Suppressor macrophage treated with lipopolysaccharide for 1 hour (primary cell): ENCODE measurements around the gene SGCG.
"Not testable (repeated sequence)": the region's sequence is repeated elsewhere in the genome, so short reads cannot be mapped to it uniquely, and the experiment has no call there.

Experiments
- DNase-seq, 3 donors: peaks; one replicate each; pipeline ENCODE4 v3.0.0-alpha.2; 2020 to 2022

The SGCG gene

DNA sequence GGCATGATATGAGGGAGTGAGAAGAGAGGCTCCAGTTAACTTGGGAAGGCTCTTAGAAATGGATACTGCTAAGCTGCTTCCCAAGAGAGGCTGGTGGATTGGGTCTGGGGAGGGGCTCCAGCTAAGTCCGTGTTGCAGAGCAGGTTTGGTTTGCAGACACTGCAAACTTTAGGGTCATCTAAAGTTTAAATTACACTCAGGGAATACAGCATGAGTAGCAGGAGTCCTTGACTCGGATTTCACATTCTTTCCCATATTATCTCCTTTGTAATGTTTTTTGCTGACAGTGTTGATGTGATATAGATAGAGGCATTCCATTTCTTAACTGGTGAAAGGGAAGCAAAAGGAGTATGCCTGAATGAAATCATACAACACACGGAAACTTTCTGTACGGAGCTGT lies 31.9 kb downstream of the SGCG start:
- DNase-seq = no peak

DNA sequence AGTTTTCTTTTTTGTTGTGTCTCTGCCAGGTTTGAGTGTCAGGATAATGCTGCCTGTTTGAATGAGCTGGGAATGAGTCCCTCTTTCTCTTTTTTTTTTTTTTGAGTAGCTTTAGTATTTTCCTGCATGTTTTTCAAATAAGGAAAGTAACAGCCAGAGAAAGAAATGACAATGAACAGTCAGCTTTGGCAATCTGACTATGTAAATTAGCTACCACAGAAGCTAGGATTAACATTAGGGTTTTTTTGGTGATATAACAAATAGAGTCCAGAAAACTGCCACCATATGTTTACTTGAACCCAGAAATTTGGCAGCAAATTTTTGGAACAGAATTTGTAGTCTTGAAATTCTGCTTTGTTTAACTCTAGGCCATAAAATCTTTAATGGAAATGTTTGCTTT lies 50.5 kb downstream of the SGCG start:
- no peak for DNase-seq

DNA sequence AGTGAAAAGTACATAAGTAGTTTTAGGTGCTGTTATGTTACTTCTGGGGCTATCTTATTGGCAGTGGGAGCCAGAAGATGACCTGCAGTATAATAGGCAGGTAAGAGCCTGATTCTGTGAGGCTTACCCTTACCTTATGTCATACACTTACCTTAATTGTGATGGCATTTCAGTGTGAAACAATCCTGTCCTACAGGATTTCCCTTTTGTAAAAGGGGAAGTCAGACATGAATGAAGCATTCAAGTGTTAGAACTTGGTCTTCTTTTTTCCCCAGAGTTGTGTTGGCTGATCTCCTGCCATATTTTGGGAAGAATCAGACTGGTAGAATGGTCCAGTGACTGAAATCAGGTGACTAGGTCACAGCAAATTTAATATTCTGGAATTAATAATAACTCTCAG lies 55.2 kb downstream of the SGCG start:
- no peak for DNase-seq

DNA sequence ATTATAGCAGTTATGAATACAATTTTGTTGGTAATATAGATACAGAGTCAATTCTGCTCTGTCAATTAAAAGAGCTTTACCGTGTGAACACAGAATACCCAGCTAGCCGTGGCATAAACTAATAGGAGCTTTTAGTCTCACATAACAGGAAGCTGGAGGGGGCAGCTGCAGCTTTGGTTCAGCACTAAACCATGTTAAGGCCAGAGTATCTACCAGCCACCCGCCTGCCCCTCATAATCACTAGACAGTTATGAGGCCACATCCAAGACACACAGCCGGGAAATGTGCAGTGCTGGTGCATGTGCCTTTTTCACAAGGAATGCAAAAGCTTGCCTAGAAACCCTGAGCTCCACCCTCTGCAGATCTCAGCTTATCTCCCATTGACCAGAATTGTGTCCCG lies 62.3 kb downstream of the SGCG start:
- DNase-seq = no peak

DNA sequence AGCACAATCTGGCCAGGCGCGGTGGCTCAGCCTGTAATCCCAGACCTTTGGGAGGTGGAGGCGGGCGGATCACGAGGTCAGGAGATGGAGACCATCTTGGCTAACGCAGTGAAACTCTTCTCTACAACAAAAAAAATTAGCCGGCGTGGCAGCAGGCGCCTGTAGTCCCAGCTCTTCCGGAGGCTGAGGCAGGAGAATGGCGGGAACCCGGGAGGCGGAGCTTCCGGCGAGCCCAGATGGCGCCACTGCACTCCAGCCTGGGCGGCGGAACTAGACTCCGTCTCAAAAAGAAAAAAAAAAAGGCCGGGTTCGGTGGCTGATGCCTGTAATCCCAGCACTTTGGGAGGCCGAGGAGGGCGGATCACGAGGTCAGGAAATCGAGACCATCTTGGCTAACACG lies 67.6 kb downstream of the SGCG start:
- not testable (repeated sequence) for DNase-seq

DNA sequence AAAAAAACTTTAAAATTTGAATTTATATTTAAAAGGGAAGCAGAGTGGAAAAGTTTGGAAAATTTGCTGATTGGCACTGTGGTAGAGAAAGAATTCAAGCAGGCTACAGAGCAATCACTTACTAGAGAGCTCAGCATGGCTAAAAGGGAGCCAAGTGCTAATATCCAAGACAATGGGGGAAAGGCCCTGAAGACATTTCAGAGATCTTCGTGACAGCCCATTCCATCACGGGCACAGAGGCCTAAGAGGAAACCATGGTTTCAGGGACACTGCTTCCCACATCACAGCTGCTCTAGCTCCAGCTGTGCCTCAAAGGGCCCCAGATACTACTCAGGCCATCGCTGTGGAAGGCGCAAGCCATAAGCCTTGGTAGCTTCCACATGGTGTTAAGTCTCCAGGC lies 73.7 kb downstream of the SGCG start:
- DNase-seq = no peak

DNA sequence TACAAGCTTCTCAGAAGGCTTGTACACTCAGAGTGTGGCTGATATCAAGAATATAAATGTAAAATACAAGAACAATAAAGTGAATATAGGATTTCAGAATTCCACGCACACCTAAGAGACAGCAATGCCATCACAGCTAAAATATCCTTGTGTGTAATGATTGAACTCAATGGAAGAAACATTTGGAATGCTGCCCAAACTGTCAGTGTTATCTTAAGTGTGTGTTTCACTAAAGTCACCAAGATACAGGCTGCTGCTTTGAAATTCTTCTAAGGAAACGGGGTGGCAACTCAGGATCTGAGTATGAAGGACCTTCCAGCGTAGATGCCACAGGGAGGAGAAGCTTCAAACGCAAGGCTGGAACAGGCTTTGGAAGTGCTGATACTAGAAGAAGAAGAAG lies 86.8 kb downstream of the SGCG start:
- DNase-seq = no peak

DNA sequence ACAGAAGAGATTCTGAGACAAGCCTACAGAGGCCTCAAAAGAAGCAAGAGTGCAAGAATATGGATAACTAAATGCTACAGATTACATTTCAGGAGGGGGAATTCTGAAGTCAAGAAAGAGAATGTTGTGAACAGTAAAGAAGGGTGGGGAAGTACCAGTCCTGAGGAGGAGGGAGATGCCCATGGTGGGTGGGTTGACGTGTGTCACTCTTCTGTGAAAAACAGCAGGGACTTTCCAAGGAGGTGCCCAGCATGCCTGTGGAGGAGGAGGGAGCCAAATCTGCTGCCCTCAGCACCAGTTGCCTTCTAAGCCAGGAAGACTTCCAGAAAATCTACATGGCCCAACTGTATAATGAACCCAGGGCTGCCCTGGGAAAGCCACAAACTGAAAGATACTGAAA lies 87.7 kb downstream of the SGCG start:
- peak; percentile 15 to 66 (median 60) for DNase-seq

DNA sequence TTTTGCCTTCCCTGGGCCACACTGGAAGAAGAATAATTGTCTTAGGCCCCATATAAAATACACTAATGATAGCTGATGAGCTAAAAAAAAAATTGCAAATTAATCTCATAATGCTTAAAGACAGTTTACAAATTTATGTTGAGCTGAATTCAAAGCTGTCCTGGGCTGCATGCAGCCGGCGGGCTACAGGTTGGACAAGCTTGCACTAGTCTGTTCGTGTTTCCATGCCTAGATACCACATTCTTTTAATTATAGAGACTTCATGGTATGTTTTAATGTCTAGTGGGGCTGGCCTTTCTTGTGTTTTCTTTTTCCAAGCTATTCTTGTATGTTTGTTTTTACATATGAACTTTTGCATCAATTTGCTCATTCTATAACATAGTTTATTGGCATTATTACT lies 90.6 kb downstream of the SGCG start:
- no peak for DNase-seq

DNA sequence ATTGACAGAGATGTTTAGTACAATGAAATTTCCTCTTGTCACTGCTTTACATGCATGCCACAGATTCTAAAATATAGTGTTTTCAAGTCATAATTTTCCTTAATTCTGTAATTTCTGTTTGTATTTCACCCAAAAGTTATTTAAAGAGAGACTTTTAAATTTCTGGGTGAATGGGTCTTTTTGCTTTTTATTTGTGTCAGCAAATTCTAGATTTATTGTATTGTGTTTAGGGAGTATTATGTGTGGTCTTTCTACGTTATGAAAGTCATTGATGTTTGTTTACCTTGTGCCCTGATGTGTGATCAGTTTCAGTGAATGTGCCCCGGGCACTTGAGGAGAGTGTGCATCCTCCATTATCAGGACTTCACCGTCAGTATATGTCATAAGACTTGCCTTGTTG lies 92.7 kb downstream of the SGCG start:
- DNase-seq = no peak

DNA sequence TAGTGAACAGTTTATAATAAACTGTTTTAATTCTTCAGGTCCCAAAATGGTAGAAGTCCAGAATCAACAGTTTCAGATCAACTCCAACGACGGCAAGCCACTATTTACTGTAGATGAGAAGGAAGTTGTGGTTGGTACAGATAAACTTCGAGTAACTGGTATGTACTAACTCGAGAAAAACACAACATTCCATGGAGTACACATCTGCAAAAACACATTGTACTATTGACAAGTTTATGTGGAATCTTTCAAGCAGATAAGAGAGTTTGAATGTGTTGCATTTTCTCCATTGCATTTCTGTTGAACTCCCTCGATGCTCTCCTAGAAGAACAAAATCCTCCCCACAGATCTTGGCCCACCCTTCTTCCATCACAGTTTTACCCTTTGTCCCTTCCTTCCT lies 98.5 kb downstream of the SGCG start:
- no peak for DNase-seq

DNA sequence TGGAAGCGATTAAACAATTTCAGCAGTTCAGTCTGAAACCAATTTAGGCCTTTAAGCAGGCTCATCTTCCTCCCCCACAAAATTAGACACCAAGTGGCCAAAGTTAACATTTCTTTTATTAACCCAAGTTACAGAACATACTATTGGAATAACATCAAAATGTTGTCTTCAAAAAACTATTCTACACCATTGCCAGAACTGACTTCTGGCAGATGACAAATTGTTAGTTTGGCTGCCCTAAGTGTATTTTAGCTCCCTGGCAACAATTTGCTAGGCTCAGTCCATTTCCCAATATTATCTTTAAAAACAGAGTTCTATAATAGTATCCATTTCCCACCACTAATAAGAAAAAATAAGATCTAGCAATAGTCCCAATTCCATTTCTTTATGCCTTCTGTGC lies 107.8 kb downstream of the SGCG start:
- no peak for DNase-seq

DNA sequence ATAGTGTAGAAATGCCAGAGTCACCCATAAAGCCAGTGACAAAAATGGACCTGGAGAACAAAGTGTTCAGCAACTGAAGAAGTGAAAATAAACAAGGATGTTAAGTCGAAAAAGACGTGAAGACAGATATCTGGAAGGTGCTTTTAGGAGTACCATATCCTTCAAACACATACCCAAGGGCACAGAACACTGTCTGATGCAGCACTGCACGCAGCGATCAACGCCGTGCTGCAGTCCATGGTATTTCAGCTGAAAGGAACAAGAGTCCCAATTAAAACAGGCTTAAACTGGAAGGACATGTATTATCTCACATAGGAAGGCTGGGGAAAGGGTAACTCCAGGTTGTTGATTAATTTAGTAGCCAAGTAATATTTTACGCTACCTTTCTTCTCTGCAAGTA lies 108.2 kb downstream of the SGCG start:
- no peak for DNase-seq

DNA sequence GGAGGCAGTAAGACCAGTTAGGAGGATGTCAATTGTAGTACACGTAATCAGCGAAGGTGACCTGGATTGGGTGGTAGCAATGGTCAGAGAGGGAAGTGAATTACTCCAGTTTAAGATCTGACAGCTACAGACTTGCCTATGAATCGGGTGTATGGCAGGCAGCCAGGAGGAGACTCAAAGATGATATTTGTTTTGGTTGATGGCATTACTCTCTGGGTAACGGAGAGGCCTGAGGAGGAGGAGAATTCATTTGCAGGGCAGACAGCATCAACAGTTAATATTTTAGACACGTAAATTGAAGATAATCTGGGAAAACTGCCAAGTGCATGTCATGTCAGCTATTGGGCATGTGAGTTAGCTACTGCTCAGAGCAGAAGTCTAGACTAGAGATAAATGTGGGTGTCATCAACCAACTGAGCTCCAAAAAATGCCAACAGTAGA lies 109.2 kb downstream of the SGCG start:
- DNase-seq = no peak

DNA sequence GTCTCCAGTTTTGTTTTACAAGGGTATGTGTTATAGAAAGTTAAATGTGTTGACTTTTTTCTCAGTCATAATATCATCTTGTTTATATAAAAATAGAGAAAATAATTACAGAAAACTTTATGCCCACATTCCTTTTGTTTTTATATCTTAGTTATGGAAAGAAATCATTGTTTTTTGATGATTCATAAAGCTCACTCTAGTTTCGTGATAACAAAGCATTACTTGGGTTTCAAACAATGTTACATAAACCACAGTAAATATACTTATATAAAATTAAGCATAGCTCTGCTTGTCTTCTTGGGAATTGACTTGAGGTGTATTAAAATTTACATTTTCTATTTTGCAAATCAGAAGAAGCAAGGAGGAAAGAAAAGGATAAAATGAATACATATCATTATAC lies 111.8 kb downstream of the SGCG start:
- no peak for DNase-seq

DNA sequence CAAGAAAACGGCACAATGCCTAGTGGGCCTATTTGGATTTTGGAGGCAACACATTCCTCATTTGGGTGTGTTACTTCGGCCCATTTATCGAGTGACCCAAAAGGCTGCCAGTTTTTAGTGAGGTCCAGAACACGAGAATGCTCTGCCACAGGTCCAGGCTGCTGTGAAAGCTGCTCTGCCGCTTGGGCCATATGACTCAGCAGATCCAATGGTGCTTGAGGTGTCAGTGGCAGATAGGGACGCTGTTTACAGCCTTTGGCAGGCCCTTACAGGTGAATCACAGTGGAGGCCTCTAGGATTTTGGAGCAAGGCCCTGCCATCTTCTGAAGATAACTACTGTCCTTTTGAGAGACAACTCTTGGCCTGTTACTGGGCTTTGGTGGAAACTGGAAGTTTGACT lies 134.1 kb downstream of the SGCG start:
- not testable (repeated sequence) for DNase-seq

DNA sequence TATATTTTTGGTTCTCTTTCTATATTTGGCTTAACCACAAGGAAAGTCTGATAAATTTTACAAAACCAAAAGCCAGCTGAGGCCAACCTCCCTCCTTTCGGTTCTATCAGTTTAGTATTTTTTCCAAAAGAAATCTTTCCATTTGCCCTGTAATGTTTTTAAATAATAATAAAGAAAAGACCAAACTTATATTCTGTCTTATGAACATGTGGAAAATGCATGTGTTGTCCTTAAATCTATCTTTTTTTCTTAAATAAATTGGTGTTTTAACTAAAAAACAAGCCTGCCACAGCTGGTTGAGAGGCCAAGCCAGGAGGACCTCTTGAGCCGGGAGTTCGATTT lies 139.1 kb downstream of the SGCG start:
- no peak for DNase-seq

DNA sequence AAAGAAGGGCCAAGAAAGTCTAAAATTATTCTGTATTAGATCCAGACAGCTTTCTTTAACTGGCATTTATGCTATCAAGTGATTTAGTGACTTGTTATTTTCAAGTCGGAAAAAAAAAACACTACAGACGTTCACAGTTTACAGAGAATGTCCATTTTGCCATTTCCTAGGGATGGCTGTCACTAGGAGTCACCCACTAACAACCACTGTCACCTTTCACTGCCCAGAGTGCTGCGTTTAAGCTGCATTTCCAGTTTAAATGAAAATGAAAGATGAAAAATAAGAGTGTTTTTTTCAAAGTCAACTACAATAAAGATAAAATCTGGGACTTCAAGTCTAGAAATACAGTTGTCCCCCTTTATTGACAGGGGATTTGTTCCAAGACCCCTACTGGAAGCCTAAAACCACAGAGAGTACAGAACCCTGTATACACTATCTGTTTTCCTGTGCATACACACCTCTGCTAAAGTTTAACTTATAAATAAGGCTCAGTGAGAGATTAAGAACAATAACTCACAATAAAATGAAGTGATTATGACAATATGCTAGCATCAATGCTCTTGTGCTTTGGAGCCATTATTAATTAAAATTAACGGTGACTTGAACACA lies 140.3 kb downstream of the SGCG start:
- DNase-seq = no peak

DNA sequence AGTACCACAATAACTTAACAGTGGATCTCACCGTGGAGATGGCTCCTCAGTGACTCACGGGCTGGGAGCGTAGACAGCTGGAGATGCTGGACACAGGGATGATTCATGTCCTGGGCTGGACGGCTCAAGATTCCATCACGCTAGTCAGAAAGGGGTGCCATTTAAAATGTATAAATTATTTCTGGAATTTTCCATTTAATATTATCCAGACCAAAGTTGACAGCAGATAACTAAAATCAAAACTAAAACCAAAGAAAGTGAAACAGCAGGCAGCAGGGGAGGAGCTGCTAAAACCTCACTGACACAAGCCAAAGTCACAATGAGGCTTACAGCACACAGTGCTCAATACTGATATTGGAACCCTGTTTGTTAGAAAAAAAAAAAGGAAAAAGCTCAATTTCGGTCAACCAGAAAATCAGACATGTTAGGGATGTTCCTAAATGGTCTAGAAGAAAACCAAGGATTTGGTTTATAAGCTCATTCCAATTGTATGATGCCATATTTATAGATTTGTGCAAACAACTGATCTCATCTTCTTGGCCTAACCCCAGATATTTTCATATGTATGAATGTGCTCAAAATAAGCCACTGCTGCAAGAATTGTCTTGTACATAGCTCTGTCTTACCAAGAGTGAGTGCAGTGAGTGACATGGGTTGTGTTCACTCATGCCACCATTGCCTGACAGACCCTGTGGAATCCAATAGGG lies 140.9 kb downstream of the SGCG start:
- DNase-seq = no peak

DNA sequence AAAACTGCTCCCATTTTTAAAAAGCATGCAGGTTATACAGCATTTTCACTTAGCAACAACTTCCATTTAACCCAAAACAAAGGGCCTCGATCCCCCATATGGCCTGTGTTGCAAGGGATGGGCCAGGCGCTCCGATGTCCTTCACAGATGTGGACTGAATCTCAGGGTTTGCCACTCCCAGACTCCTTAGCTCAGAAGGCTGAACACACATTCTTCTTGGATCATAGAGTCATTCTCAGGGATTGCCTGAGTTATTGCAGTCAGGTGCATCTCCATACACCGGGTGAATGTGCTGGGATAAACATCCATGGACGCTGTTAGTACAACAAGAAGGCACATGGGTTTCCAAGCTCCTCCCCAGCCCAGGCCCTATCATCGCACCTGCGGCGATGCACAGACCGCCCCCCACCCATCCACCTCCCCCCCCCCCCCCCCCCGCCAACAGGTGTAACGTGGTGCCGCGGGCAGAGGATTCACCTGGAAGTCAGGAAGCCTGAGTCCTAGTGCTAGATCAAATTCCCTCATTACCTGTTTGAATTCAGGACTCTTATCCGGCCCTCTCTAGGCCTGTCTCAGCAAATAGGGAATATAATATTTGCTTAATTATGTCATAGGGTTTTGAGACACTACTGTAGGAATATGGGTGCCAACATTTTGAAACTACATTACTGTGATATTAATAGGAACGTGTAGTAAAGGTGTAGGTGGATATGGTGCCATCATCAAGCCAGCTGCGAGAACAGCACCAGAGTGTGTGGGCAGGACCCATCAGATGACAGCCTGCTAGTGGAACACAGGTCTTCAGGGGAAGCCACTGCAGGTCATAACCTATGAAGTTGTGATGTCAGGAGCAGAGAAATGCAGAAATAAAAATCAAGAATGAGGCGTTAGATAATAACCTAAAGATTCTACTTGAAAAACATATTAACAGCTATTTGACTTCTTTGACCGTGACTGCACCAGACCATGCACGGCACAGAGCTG lies 141.9 kb downstream of the SGCG start:
- DNase-seq = peak; percentile 8 to 28 (median 27)

DNA sequence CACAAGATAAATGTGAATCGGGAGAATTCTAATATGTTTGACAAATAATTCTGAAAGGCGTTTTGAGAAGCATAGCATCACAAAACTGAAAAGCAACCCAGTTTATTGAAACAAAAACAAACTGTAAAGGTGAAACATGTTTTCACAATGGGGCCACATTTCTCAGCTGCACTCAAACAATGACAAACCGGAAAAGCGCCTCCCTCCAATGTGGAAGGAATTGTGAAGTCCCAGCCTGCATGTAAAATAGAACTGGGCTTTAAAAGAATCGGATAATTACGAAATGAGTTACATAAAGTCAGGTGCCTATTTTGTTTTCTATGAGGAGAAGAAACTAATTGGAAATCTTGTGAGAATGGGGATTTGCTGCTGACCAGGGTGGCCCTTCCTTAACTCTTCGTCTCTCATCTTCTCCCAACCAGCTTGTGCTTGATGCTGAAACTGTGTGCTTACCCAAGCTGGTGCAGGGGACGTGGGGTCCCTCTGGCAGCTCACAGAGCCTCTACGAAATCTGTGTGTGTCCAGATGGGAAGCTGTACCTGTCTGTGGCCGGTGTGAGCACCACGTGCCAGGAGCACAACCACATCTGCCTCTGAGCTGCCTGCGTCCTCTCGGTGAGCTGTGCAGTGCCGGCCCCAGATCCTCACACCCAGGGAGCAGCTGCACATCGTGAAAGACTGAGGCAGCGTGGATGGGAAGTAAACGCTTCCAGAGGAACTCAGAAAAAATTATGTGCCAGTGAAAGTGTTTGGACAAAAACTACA lies 143.3 kb downstream of the SGCG start:
- no peak for DNase-seq

DNA sequence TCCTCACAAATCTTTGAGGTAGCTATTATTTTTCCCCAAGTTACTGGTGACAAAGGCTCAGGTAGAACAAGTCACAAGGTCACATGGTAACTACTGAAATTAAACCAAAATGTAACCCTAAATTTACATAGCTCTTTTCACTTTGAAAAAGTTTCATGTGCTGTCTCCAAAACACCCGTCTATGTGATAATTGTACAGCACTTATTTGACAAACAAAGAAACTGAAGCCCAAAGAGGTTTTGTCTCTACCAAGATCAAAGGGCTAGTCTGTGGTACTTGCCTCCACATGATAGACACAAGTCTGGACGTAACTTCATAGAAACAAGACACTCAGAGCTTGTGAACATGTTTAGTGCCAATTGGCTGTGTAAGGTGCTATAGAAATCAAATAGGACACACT lies 144.4 kb downstream of the SGCG start:
- DNase-seq = no peak

DNA sequence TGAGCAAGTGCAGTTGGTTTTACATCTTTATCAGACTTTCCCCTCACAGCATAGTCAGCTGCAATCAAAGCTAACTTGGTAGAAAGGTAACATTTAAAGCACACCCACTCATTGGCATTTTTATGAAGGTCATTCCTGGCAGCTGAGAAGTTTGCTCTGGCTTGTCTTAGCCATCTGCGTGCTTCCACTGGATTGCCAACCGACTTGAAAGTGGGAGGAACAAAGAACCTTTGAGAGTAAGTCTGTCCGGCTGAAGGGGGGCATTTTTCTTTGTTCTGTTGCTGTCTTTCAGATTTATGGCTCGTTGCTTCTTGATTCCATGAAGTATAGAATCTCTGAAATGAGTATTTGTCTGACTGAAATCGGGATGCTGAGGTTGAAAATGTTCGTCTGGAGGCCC lies 149.6 kb downstream of the SGCG start:
- DNase-seq = no peak
